ENCODE results near the gene CPSF4.
"Not testable (repeated sequence)": the region's sequence is repeated elsewhere in the genome, so short reads cannot be mapped to it uniquely, and the experiment has no call there.

Gene CPSF4

DNA sequence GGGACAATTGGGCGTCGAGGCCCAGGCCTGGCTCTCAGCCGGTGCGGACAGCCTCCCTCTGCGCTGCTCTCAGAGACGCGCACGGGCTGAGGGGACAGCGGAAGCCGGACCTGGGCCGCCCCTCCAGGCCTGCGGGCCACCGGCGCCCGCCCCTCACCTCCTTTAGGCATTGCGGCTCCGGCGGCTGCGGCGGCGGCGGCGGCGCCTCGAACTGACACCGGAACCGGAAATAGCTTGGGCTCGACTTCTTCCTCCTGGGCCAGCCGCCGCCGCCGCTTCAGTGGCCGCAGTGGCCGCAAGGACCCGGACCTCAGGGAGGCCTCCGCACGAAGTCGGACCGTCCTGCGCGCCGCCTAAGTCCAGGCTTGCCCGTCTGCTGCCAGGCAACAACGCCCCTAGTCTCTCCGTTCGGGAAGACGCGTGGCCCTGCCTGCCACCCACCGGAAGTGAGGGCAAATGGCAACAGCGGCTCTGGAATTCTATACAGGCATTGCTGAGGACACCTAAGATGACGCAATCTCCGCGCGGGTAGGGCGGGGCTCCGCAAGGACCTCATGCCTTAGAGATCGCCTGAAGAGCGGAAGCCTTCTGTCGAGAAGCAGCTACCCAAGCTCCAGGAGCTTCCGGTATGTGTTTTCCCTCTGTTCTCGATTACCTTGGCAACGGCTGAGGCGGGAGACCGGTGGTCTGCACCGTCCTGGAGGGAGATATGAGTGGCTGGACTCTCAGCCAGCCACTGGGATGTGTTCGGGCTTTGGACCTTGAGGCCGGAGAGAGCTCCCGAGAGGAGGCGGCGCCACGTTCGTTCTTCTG lies 30.2 kb upstream of the CPSF4 start, which contains the start of the genes BUD31 and PDAP1:
TSS of gene BUD31 (plus strand) at position 591 of the 813 bp plus-strand sequence. CDS start 2,124 bp downstream, outside the sequence.
TSS of gene PDAP1 (minus strand) at position 219 of the 813 bp plus-strand sequence. CDS start at position 170, 49 bp downstream.
- peak; percentile 80 to 89 (median 87) for DNase-seq (ENCODE audit: low read depth in 3 of 3)

- no peak for DNase-seq (ENCODE audit: low read depth in 3 of 3)
Measured at GRCh38 chr7:99409192-99409572, 29.6 kb upstream of the CPSF4 start.

- DNase-seq (ENCODE audit: low read depth in 3 of 3) = no peak
Measured at GRCh38 chr7:99409806-99410205, 28.9 kb upstream of the CPSF4 start.

- no peak for DNase-seq (ENCODE audit: low read depth in 3 of 3)
Measured at GRCh38 chr7:99410635-99411034, 28.1 kb upstream of the CPSF4 start.

DNA sequence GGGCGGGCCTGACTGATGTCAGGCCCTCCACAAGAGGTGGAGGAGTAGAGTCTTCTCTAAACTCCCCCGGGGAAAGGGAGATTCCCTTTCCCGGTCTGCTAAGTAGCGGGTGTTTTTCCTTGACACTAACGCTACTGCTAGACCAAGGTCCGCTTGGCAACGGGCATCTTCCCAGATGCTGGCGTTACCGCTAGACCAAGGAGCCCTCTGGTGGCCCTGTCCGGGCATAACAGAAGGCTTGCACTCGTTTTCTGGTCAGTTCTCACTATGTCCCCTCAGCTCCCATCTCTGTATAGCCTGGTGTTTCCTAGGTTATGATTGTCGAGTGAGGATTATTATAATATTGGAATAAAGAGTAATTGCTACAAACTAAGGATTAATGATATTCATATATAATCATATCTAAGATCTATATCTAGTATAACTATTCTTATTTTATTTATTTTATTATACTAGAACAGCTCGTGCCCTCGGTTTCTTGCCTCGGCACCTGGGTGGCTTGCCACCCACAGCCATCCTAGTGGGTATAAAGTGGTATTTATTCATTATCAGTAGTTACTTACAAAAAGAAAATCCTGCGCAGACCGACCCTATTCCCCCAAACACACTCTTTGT lies 23.1 kb upstream of the CPSF4 start:
- not testable (repeated sequence) for DNase-seq (ENCODE audit: low read depth in 3 of 3)

- no peak for DNase-seq (ENCODE audit: low read depth in 3 of 3)
Measured at GRCh38 chr7:99418260-99418659, 20.5 kb upstream of the CPSF4 start.

DNA sequence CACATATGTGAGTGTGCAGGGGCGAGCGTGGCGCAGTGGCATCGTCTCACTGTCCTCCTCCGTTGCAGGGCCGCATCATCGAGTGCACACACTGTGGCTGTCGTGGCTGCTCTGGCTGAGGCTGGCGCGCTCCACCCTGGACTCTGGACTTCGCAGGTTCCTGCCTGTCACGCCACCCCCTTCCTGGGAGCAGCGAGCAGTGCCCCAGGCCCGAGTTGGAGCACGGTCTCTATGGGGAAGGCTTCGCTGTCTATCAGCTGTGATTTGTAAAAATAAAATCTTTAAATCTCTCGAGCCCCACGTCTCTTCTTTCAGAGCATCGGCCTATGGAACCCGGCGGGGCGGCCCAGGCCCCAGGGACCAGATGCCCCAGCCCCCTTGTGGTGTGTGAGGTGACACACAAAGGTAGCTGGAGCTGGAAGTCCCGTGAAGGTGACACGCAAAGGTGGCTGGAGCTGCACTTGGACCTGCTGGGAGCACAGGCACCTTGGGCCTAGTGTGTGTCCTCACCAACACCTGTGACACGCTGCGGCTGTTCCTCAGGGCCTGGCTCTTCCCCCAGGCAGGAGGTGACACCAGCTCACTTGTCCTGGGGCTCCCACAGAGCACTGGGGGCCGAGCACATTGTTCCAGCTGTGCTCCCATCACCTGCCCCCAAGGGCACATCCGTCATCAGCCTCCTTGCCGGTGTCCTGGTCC lies 19.3 kb upstream of the CPSF4 start:
- DNase-seq (ENCODE audit: low read depth in 3 of 3) = no peak

GRCh38 chr7:99420213-99420612 lies 18.5 kb upstream of the CPSF4 start:
- DNase-seq (ENCODE audit: low read depth in 3 of 3) = no peak

GRCh38 chr7:99420986-99421385 lies 17.8 kb upstream of the CPSF4 start:
- no peak for DNase-seq (ENCODE audit: low read depth in 3 of 3)

DNA sequence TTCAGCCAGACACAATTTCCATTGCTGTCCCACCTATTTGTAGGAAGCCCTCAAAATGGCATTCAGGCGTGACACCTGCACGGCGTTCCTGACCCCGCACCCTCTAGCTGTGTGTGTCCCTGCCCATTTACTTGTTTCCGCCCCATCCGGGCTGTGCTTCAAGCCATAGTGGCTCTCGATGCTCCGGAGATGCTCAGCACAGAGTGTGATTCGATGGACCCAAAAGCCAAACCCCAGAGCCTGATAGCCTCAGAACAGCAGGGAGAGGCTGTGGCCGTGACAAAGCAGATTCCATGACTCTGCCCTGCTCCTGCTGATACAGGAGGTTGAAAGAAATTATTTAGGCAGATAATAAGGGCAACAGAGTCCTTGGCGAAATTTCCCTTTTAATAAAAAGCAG lies 16.6 kb upstream of the CPSF4 start:
- no peak for DNase-seq (ENCODE audit: low read depth in 3 of 3)

GRCh38 chr7:99422625-99423024 lies 16.1 kb upstream of the CPSF4 start:
- no peak for DNase-seq (ENCODE audit: low read depth in 3 of 3)

DNA sequence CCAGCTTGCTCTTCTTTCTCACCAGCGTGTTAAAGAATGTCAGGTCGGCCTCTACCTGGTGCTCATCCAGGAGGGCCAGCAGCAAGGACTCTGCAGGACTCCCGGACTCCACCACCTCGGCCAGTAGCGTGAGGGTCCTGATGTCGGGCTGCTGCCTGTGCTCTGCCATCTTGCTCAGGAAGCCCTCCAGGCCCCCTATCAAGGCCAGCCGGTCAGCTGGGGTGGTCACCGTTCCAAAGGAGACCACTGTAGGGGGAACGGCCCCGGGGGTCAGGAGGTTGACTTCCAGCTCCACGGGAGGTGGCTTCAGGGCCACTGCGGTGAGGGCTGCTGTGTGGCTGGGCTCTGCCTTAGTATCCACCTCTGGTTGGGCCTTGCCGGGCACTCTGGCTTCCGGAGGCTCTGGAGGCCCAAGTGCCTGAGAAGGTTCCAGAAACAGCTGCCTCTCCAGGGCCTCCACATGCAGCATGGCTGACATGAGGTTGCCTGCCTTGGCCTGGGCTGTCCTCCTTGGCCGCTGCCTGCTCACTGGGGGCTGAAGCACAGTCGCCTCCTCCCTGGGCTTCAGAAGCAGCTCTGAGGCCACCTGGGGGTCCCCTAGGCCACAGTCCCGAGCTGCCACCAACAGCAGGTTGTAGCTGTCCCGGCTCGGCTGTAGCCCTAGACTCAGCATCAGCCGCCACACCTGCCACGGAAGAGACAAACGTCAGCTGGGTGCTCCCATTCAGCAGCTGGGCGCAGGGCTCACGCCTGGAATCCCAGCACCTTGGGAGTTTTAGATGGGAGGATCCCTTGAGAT lies 13.6 kb upstream of the CPSF4 start:
- no peak for DNase-seq (ENCODE audit: low read depth in 3 of 3)

- no peak for DNase-seq (ENCODE audit: low read depth in 3 of 3)
Measured at GRCh38 chr7:99428972-99429566, 9.7 kb upstream of the CPSF4 start.

GRCh38 chr7:99429756-99430155 lies 9.0 kb upstream of the CPSF4 start:
- no peak for DNase-seq (ENCODE audit: low read depth in 3 of 3)

- DNase-seq (ENCODE audit: low read depth in 3 of 3) = not testable (repeated sequence)
Measured at GRCh38 chr7:99431756-99432540, 6.8 kb upstream of the CPSF4 start.

DNA sequence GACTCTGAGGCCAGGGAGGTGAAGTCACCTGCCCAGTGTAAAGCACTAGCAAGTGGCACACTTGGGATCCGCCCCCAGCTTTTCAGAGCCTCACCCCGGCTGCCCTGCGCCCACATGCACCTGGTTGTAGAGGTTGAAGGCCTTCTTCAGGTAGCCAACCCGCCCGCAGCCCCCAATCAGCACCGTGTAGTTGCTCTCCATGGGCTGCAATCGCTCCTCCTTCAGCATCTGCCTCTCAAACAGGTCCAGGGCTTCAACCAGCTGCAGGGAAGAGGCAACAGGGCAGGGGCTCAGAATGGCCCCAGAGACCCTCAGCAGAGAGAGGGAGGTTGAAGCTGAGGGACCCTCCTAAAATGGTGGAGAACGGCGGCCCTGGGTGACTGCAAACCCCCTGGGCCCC lies 5.6 kb upstream of the CPSF4 start:
- DNase-seq (ENCODE audit: low read depth in 3 of 3) = no peak

GRCh38 chr7:99437946-99438572 lies 684 bp upstream of the CPSF4 start:
- DNase-seq (ENCODE audit: low read depth in 3 of 3) = no peak

DNA sequence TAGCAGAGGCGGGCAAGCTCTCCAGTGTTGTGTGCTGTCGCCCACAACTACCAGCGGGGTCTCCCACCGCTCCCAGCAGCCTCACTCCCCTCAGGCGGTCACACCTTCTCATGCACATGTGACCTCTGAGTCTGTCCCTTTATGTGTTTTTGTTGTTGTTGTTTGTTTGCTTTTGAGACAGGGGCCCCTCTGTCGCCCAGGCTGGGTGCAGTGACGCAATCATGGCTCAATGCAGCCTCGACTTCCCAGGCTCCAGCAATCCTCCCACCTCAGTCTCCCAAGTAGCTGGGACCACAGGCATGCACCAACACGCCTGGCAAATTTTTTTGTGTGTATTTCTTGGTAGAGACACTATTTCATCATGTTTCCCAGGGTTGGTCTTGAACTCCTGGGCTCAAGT lies 1.5 kb downstream of the CPSF4 start:
- no peak for DNase-seq (ENCODE audit: low read depth in 3 of 3)

- no peak for DNase-seq (ENCODE audit: low read depth in 3 of 3)
Measured at GRCh38 chr7:99446096-99446495, 7.4 kb downstream of the CPSF4 start.

DNA sequence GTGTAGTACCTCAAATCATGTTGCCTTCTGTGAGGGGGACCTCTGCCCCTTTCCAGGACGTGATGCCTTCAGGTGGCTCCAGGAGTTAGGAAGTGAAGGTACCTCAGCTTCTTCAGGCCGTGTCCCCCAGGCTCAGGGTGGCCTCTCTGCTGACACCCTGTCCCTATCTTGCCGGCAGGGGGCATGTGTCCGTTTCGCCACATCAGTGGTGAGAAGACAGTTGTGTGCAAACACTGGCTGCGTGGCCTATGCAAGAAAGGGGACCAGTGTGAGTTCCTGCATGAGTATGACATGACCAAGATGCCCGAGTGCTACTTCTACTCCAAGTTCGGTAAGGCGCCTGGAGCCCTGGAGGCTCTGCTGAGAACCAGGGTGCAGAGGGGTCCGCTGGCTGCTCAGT lies 9.2 kb downstream of the CPSF4 start:
- DNase-seq (ENCODE audit: low read depth in 3 of 3) = no peak
